NCI-H82 treated with DMSO at 0.1 percent for 48 hours (cell line): Measurements from ENCODE around the gene AHSP.
A peak's percentile ranks its signal among the peaks of the same experiment; 100 is the strongest.
"Not testable (repeated sequence)": the region's sequence is repeated elsewhere in the genome, so short reads cannot be mapped to it uniquely, and the experiment has no call there.

Experiments used
- DNase-seq: peaks from one replicate; lab custom pipeline; 2025; ENCODE audit not compliant: unreplicated experiment; lab: John Stamatoyannopoulos, UW

The AHSP gene

DNA sequence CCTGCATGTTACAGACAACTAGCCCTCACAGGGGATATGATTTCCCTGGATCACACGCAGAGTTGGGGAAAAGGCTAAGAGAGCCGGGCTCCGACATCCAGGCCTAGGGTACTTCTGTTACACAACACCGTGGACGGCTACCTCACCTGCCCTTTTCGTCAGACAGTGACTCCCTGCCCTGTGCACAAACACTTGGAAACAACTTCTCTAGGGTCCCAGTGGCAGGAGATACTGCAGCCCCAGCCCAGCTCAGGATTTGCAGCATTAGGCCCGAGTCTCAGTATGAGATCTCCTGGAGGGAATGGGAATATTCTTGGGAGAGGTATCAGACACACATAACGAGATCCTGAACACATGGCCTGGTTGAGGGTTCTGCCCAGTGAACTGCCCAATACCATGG, 27.8 kb upstream of the AHSP start:
- no peak for DNase-seq

DNA sequence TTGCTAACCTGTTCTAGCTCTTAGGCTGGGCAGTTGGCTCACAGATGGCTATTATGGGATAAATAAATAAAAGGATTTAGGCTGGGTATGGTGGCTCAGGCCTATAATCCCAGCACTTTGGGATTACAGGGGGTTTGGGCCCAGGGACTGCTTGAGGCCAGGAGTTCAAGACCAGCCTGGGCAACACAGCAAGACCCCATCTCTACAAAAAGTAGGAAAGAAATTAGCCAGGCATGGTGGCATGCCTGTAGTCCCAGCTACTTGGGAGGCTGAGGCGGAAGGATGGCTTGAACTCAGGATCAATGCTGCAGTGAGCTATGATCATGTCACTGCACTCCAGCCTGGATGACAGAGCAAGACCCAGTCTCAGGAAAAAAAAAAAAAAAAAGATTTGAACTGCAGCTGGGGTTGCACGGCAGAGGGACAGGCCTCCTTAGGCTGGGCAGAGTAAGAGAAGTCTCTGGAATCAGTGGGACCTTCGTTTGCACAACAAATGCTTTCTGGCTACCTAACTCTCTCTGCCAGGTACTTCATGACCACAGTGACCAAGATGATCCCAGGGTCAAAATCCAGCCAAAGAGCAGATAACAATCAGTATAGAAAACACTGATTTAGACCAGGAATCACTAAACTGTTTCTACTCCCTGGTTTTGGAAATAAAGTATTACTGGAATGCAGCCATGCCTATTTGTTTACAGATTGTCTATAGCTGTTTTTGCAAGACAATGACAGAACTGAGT, 26.3 kb upstream of the AHSP start:
- peak; percentile 3 for DNase-seq

DNA sequence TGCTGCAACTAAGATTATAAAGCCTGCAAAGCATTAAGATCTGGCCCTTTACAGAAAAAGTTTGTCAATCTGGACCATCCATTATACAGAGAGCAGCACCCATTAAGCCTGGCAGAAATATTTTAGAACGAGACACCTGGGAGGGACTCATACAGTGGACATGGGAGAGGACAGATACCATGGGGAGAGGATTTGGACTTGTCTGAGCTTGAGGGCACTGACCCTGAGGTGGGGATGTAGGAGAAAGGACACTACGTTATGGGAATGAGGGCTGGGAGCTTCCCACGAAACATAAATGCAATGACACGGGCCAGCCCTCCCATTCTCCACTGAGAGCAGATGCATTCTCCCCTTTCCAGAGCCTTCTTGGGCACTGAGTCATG, 25.7 kb upstream of the AHSP start:
- DNase-seq = no peak

DNA sequence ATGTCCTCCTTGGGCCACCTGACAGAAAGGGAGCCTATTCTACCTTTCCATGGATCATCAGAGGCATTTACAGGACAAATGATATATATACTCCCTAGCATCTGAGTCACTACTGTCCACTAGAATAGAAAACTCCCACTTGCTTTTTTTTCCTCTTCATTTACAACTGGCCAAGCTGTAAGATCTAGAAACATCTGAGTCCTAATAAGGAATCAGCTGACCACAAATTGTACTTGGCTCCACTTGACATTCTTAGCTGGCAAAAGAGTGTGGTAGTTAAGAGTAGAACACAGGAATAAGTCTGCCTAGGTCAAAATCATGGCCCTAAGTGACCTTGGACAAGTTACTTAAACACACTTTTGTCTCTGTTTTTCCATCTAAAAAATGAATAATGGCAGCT, 24.7 kb upstream of the AHSP start:
- DNase-seq = no peak

DNA sequence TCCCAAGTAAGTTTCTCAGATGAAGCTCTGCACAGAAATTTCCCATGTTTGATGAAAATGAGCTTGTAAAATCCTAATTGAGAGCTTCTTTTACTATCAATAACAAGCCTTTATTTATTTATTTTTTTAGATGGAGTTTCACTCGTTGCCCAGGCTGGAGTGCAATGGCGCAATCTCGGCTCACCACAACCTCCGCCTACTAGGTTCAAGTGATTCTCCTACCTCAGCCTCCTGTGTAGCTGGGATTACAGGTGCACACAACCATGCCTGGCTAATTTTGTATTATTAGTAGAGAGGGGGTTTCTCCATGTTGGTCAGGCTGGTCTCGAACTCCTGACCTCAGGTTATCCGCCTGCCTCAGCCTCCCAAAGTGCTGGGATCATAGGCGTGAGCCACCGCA, 24.1 kb upstream of the AHSP start:
- not testable (repeated sequence) for DNase-seq

DNA sequence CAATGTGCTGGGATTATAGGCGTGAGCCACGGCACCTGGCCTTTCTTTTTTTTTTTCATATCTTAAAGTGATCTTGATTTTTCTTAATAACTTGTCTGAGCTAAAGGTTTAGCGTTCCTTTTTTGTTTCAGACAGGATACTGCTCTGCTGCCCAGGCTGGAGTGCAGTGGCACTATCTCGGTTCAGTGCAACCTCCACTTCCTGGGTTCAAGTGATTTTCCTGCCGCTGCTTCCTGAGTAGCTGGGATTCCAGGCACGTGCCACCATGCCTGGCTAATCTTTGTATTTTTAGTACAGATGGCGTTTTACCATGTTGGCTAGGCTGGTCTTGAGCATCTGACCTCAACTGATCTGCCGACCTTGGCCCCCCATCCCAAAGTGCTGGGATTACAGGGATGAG, 23.5 kb upstream of the AHSP start:
- DNase-seq = no peak

DNA sequence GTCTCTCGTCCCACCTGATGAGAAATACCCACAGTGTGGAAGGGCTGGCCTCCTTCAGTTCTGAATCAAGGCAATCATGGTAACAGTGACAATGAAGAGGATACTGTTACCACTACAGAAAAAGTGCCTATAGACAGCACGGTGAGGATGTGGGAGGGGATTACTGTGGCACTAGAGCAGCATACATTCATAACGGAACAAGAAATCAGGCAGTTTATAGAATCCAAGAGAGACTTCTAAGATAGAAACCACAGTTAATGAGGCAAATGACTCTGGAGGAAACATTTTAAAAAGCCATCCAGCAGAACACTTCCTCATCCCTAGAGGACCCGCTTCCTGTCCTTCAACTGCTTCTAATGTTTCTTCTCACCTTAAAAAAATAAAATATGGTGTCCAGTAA, 22.2 kb upstream of the AHSP start:
- DNase-seq = no peak

DNA sequence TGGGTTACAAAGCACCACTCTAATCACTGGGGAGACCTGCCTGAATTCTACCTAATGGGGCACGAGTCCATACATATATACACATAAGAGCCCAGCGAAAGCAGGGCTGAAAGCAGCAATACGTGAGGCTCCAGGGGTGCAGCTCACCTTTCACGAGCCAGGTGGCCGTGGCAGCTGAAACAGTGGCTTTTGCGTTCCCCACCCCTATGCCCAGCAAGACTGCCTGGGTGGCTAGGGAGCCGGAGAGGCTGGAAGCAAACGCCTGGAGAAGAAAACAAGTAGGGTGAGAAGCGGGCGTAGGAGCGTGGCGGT, 20.1 kb upstream of the AHSP start:
- DNase-seq = no peak

DNA sequence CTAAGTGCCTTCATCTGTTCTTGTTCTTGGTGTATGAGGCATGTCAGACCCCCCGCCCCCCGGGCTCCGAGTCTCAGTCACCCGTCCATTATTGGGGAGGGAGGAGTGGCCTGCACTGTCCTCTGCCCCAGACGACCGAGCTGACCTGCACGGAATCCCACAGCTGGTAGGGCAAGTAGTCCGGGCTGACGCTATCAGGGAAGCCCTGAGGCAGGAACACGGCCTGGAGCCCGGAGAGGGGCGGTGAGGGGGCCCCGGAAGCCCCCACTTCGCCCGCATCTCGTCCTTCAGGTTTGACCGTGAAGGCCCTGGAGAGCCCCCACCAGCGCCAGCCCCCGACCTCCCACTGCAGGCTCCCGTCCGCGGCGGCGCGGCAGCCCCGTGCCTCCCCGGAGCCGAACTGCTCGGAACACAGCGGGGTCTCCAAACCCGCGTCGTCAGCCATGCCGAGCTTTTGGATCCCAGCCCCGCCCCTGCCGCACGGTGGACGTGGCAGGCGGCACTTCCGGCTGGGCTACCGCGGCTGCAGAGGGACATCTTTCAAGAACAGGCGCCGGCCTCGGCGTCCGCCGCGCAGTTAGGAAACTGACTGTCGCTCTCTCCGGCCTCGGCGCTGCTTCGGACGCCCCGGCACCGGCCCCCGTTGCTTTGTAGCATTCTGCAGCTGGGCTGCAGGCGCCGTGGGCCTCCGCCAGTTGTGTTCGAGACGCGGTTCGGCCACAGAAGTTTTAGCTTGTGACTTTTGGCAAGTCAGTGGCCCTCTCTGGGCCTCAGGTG, 19.6 kb upstream of the AHSP start, which contains the start of gene RUSF1:
Gene RUSF1 (minus strand): TSS at position 463 of the 777 bp plus-strand sequence. CDS start 18 bp downstream, at position 445.
- peak; percentile 18 for DNase-seq

DNA sequence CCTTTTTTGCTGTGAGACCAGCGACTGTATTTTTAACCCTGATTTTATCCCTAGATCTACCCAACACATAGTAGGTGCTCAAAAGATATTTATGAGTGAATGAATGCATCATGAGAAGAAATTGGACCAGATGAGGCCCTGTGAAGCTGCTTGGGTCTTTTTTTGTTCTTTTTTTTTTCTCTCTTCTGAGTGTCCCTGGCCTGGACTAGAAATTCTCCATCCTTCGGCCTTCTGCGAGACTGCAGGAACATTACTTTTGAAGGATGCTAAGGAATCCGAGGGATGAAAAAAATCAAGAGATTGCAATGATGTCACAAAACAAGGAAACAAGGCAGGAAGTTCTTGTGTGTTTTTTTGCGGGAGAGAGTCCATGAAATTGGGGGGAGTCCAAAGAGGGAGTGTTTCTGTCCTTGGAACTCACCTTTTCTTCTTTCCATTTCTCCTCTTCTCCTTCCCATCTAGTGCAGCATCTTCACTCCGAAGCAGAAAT, 18.9 kb upstream of the AHSP start:
- DNase-seq = no peak

DNA sequence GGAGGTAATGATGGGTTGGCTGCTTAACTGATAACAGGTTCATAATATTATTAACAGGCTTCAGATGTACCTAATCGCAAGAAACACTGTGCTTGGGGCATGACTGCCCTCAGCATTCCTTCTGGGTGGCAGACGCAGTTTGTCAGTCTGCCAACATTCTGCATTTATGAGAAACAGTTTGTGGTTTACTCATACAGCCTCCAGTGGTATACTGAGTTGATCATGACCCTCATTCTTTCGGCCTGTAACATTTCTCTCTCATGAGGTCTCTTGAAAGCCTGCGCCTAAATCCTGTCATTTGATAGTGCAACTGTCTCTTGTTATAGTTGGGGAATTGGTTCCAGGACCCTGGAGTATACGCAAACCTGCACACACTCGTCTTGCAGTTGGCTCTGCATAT, 14.6 kb upstream of the AHSP start:
- no peak for DNase-seq

DNA sequence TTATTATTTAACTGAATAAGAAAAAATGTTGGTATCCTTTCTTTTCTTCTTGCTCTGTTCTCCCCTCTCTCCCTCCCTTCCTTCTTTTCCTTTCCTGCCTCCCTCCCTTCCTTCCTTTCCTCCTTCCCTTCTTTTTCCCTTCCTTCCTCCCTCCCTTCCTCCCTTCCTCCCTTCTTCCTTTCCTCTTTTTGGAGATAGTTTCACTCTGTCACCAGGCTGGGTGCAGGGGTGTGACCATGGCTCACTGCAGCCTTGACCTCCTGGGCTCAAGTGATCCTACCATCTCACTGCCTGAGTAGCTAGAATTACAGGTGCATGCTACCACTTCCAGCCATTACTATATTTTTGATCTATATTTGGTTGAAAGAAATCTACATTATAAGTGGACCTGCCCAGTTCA, 13.8 kb upstream of the AHSP start:
- no peak for DNase-seq

DNA sequence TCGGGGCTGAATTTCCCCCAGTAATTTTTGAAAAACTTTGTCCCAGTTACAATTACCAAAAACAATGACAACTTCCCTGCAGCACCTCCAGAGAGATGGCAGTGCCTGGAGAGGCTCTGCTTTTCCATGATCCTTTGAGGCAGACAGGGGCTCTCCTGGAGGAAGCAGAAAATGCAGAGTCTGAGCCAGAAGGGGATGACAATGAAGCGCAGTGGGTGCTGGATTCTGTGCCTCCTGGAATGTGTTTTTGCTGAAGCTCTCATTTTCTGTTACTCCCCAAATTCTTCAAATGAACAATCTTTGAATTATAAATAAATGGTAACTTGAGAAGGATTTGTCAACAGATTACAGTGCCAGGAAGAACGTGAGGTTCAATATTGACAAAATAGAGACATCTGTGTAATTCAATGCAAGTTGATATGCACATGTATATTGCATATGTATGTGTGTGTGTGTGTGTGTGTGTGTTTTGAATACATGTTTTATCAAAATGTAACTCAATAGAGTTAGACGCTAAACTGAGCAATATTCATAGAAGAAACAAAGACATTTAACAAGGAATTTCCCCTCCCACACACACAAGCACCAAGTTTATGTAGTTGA, 9.8 kb upstream of the AHSP start:
- DNase-seq = no peak

DNA sequence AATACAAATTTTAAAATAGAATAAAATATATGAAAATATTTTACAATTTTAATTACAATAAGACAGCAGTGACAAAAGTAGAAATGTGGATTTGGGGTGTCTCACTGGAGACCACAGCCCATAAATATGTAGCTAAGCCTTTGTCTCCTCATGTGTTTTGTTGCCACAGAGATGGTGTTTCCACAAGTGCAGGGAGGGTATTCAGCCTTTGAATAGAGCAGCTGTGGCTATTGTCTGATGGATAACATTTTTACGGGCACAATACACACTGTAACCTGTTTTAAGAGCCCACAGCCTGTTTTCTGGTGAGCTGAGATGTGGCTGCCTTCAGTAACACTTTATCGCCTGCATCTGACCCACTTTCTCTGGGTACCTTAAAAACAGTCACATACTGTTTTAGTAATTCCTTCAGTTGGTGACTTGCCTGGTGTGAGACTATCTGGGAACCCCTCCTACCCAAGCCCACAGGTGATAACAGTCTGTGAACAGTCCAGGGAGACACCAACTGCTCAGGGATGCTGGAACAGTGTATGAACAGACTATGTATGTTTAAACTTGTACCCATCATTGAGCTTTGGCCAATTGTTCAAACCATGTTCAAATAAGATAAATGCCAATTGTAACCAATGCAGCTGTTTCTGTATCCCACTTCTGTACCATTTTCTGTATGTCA, 7.8 kb upstream of the AHSP start:
- no peak for DNase-seq

DNA sequence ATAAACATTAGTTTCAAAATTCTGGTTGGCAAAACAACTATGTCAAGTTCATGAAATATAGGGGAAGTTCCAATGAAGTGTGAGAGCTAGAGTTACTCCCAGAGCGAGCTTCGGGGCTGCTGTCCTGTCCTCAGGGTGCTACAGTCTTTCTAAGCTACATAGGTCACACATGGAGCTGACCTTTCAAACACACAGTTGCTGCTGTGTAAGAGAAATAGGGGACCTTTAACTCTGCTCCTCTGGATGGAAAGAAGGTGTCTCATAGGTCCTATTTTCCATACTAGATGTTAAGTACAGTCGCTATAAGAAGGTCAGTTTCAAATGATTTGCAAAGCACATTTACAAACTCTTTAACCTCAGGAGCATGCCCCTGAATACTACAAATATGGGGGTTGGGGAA, 6.3 kb upstream of the AHSP start:
- DNase-seq = no peak

DNA sequence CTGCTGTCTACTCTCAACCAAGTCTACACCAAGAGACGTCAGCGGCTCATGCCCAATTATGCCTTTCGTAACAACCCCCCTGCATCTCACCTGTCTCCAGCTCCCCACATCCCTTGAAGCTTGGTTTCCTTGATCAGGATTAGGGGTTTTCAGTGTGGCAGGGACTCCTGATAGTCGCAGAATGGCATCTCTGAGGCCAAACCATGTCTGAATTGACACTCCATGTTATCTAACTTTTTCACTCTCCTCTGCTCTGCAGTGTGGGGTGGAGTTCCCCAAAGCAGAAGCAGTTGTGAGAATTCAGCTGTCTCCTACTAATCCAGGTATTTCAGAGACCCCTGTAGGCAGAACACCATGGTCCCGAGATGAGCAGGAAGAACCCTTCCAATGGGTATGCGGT, 5.6 kb upstream of the AHSP start:
- DNase-seq = no peak

DNA sequence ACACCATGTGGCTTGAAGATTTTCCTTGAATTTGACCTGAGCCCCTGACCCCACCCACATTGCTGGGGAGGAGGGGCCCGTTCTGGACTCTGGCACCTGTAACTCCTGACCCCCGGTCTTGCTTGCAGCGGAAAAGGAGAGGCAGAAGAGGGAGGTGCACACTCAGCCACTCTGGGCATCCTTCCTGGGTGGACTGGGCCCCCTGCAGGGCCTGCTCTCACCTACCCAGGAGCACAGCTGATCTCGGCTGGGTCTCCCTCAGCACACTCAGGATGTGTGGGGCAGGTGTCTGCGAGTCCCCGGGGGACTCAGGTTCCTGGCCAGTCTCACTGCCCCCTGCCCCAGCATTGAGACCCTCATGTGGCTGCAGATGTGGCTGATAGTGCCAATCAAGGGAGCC, 3.9 kb upstream of the AHSP start:
- DNase-seq = not testable (repeated sequence)

DNA sequence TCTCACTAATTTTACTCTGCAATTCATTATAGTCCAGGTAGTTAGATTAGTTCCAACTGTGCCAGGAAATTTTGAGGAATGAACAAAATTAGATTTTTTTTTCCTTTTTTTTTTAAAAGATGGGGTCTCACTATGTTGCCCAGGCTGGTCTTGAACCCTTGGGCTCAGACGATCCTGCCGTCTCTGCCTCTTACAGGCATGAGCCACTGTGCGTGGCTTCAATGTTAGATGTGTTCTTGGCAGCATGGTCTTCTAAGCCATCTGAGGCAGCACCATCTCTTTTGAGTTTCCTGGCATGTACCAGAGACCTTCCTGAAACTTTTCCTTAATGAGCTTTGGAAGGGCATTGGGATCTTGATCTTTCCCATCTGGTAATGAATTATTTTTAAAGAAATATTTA, 2.6 kb upstream of the AHSP start:
- DNase-seq = no peak

DNA sequence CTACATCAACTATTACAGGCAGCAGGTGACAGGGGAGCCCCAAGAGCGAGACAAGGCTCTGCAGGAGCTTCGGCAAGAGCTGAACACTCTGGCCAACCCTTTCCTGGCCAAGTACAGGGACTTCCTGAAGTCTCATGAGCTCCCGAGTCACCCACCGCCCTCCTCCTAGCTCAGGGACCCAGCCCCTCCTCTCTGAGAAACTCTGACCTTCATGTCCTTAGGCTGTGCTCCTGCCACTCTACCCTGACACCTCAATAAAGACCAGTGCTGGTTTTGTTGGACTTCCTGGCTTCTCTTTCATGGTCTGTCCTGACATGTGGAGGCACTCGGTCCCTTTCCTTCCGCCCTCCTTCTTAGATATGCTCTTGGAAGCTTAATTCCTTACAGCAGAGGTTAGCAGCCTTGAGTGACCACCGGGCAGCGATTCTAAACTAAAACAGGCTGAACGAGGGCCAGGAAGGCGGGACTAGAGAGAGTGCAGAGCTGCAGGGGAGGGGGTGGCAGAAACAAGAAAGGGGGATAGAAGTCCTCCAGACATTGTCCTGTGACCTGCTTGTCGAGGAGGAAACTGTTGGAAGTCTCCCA, 915 bp downstream of the AHSP start:
- DNase-seq = no peak

DNA sequence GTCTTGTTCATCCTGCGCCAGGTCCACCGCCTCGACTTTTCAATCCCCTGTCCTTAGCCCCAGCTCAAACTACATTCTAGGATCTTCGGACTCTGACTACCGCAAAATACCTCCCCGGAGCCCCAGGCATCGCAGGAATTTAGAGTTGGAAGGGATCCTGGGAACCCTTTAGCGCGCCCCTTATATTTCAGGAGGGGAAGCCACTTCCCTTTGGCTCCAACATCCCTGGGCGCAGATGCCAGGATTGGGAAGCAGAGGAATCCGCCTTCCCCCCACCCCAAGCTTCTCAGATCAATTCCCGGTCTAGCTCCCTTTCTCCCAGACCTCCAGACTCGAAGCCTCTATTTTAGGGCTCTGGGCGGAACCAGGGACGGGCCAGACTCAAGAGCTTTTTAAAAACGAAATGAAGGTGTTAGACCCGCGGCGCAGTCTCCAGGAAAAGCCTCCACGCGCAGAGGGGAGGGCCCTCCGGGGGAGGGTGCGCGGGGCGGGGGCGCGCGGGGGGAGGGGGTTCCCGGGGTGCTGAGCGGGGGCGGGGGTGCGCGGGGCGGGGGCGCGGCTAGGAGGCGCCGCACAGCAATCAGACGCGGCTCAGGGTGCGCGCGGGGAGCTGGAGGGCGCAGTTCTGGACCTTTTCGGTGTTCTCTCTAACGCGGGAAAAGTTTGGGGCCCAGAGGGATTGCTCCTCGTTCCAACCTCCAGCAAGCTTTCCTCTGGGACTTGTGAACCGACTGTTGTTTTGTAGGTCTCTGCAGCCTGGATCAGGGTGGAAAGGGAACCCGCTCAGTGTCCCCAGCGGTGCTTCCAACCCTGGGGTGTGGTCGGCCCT, 1.6 kb downstream of the AHSP start:
- DNase-seq = no peak
